Stimulated activated CD8-positive, alpha-beta memory T cell treated with anti-CD3 and anti-CD28 coated beads, Interleukin-2, amount 100 ng/mL, for 1 hour (primary cell): ENCODE measurements around the gene PIAS2.
A peak's percentile ranks its signal among the peaks of the same experiment; 100 is the strongest.
"Not testable (repeated sequence)": the region's sequence is repeated elsewhere in the genome, so short reads cannot be mapped to it uniquely, and the experiment has no call there.

Experiments
- DNase-seq, 2 donors: peaks; one replicate each; pipeline ENCODE4 v3.0.0-alpha.2; 2020; ENCODE audit warnings: low read depth in 2 of 2

Gene PIAS2, protein sequence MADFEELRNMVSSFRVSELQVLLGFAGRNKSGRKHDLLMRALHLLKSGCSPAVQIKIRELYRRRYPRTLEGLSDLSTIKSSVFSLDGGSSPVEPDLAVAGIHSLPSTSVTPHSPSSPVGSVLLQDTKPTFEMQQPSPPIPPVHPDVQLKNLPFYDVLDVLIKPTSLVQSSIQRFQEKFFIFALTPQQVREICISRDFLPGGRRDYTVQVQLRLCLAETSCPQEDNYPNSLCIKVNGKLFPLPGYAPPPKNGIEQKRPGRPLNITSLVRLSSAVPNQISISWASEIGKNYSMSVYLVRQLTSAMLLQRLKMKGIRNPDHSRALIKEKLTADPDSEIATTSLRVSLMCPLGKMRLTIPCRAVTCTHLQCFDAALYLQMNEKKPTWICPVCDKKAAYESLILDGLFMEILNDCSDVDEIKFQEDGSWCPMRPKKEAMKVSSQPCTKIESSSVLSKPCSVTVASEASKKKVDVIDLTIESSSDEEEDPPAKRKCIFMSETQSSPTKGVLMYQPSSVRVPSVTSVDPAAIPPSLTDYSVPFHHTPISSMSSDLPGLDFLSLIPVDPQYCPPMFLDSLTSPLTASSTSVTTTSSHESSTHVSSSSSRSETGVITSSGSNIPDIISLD

GRCh38 chr18:46917108-46917802, at the start of gene PIAS2, which contains the start of gene KATNAL2:
TSS of gene PIAS2 (minus strand) at chr18:46917507. CDS start at chr18:46917345, 162 bp downstream.
TSS of gene KATNAL2 (plus strand) at chr18:46917602. CDS start at chr18:46946873, 29,271 bp downstream.
- peak; percentile 50 to 54 for DNase-seq

GRCh38 chr18:46966266-46966665, 49.0 kb upstream of the PIAS2 start:
- not testable (repeated sequence) for DNase-seq

DNA sequence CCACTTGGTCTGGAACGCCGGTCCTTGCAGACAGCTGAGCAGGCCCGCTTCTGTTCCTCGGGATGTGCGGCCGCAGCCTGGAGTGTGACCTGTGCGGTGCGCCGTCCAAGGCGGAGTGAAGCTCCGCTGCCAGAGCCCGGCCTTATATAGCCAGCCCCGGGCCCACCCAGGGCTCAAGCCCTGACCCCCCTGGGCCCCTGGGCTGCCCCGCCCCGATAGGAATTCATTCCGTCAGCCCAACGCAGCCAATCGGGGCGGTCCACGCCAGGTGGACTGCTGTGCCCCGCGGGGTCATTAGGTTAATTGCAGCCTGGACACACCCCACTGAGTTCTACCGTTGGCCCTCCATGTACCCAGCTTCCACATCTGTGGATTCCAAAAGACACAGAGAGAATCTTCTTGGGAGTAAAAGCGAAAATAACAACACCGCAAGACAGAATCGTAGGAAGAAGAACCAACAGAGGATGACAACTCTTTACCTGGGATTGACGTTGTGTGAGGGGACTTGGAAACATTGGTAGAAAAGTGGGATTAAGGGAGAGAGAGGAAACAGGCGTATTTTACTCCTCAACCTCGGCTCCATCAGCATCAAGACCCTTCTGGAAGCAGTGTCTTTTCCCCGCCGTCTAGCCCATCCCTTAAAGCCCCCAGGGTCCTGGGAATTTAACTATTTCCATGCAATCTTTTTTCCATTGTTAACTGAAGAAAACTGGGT, 47.4 kb upstream of the PIAS2 start:
- DNase-seq, result not testable (repeated sequence)

DNA sequence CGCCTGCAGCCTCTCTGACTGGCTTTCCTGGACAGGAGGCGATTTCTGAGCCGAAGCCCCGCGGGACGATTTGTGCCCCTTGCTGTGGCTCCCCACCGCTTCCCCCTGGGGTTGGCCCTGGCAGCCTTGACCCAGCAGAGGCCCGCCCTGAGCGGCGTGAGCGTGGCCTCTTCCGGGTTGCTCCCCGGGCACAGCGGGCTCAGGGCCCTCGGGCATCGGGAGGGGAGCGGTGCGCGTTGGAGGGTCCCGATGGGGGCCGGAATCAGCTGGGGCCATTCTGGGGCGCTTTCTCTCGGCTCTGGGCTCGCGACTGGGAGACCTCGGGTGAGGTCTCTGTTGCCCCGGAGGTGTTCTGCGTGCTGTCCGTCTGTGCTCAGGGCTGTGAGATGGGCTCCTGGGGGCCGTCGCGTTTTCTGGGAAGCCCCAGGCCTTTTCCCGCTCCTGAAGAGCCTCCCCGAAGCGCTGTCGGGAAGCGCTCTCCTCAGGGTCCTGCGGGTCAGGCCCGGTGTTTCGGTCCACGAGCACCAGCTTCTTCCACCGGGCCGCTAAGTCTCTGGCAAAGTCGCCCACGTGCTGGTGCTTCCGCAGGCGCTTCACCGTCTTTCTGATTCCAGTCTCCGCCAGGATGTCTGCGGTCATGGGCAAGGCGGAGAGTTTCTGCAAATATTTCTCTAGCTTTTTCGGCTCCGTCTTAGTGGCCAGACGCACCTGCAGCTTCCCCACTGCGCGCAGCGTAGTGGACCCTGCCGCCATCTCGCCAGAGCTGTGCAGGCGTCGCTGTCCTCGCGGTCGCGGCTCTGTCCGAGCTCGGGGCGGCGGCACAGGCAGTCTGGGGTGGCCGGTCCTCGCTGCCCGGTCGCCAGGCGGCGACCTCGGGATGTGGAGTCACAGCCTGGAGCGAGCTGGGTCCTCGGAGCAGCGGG, 46.6 kb upstream of the PIAS2 start:
- DNase-seq, result not testable (repeated sequence)

GRCh38 chr18:46958209-46958608, 40.9 kb upstream of the PIAS2 start:
- DNase-seq, result no peak

GRCh38 chr18:46953195-46953594, 35.9 kb upstream of the PIAS2 start:
- no peak for DNase-seq

- DNase-seq, result no peak
Measured at GRCh38 chr18:46950064-46950656, 32.9 kb upstream of the PIAS2 start.

GRCh38 chr18:46946656-46947282, 29.5 kb upstream of the PIAS2 start:
- peak in 1 of 2 donors; percentile 9 for DNase-seq

- no peak for DNase-seq
Measured at GRCh38 chr18:46942646-46943045, 25.3 kb upstream of the PIAS2 start.

GRCh38 chr18:46939998-46940571, 22.8 kb upstream of the PIAS2 start:
- DNase-seq, result no peak

- no peak for DNase-seq
Measured at GRCh38 chr18:46939337-46939963, 22.1 kb upstream of the PIAS2 start.

GRCh38 chr18:46920653-46921052, 3.3 kb upstream of the PIAS2 start:
- no peak for DNase-seq

DNA sequence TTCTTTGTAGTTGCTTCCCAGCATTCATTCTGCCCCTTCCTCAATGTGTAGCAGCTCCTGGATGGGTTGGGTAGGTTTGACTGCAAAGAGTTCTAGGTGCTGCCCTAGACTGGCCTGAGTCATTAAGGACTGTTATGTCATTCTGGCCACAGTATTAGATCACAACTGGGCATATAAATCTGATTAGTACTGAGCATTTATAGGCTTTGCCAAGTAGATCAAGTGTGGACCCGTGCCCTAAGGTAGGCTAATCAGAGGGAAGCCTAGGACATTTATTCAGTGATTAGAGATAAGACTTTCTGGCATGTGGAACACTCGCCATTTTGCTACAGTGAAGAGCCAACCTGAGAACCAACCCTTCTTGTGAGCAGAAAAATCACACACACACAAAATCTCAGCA, 2.8 kb upstream of the PIAS2 start:
- DNase-seq, result no peak

DNA sequence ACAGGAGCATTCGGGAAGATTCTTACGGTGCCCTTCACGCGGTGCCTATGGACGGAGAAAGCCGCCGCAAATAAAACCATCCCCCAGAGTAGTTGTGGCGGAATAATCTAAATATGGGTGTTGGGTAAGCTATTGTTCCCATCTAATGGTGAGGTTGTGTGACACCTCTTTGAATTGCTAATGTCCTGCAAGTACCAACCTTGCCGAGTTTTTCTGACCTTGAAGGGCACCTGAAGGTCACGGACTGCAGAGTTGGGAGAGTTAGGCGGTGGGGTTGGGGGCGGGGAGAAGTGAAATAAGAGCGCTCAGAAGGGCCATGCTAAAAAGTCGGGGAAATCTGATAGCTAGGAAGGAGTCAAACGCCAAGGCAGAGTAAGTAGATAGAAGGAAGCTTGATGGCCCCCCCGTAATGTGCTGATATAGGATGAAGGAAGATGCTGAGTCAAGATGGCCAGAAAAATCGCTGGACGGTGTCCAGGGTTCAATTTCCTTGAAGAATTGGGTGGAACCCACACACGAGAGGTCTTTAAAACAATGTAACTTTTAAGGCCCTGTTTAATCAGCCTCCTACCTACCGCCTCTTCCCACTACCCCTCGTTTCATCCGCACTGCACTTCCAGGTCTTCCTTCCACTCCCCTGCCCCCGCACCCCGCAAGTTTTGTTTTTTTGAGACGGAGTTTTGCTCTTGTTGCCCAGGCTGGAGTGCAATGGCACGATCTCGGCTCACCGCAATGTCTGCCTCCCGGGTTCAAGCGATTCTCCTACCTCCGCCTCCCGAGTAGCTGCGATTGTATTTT, 695 bp upstream of the PIAS2 start:
- DNase-seq, result peak in 1 of 2 donors; percentile 2

DNA sequence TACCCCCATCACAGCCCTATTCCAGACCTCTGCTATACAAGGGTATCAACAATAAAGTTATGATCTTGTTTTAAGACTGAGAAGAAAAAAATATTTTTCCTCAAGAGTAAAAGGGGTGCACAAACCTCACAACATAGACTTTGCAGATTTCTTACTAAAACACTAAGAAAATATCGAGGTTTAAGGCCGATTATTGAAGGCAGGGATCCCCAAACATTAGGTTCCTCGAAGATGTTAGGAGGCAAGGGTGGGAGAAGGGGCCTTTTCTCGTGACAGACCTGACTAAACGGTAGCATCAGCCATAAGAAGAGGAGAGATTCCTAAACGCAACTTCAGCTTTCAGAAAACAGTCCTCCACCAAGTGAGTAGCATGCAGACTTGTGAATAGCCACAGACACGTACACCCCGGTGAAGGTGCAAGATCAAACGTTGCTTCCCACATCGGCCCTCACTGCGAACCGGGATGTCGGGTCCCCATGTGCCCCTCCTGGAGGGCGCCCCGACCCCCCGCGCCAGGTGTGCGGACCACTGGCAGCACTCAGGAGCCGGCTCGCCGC, 678 bp downstream of the PIAS2 start:
- DNase-seq, result peak in 1 of 2 donors; percentile 12

DNA sequence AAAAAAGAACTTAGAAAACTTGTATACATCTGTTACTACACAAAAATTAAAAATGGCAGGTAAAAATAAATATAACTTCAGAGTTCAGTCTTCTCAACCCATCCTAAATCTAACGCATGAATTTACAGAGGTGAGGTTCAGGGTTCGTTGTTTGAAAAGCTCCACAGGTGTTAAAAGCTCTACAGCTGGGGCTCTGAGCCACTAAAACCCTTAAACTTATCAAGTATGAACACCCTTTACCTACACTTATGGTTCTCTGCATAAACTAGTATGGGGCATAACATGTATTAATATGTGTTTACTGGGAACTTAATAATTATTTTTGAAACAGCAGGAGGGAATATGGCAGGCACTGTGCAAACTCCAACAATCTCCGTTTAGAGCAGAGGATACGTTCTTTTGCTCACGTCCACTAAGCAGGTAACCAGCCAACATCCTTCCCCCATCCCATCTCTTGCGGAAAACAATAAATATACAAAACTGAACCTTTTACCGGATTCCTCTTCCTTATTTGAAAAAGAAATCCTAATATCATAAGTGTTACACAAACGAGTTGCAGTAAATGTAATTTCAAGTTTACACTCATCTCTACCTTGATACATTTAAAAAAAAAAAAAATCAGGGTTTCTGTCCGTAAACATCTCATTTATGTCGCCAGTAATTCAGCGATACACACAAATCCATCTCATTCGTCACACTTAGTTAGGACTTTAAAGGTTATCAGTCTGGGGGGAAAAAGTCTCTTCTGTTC, 1.3 kb downstream of the PIAS2 start:
- no peak for DNase-seq

DNA sequence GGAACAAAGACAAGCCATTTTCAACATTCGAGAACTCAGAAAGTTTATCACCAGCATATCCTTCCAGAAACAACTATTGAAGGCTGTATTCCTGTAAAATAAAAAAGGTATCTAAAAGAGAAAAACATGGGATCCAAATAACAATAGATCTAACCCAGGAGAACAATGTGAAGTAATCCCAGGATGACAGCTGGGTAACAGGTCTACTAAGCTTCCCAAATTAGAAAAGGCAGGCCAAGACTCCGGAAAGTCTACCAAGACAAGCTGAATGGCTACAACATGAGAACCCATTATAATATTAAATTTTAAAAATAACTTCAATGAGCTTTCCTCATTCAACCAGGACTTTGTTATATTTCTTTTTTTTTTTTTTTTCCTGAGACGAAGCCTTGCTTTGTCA, 6.5 kb downstream of the PIAS2 start:
- DNase-seq, result no peak
